Endothelial cell of umbilical vein (primary cell): Measurements from ENCODE around the gene ARHGAP30.

Source experiments
- EZH2 ChIP-seq: IDR thresholded peaks from 2 replicates; pipeline ENCODE4 v1.6.1; 2012; ENCODE audit warnings: borderline replicate concordance, low read depth, mild to moderate bottlenecking, moderate library complexity, low read length, inconsistent platforms; ENCODE audit not compliant: severe bottlenecking
- FOS ChIP-seq: IDR thresholded peaks from 2 replicates; pipeline ENCODE4 v1.6.1; 2011; ENCODE audit warnings: mild to moderate bottlenecking, low read length, moderate library complexity, borderline replicate concordance; ENCODE audit not compliant: insufficient read depth
- GATA2 ChIP-seq: IDR thresholded peaks from 2 replicates; pipeline ENCODE4 v1.7.0; 2011; ENCODE audit warnings: low read depth, mild to moderate bottlenecking, moderate library complexity, mixed read lengths, low read length; ENCODE audit not compliant: insufficient read length, insufficient read depth
- JUN ChIP-seq: IDR thresholded peaks from 2 replicates; pipeline ENCODE4 v1.6.1; 2011; ENCODE audit warnings: borderline replicate concordance, low read depth; ENCODE audit not compliant: insufficient read length, insufficient read depth
- POLR2A ChIP-seq: IDR thresholded peaks from 2 replicates; pipeline ENCODE4 v1.6.1; 2012; ENCODE audit warnings: low read depth, mild to moderate bottlenecking, control low read depth, low read length
- POLR2AphosphoS5 ChIP-seq: IDR thresholded peaks from 2 replicates; pipeline ENCODE4 v1.6.1; 2012; ENCODE audit warnings: low read depth, mild to moderate bottlenecking, control low read depth, low read length, moderate library complexity; ENCODE audit not compliant: insufficient read depth
- TF ChIP-seq, protein P1 (sequence below), 2 donors: IDR thresholded peaks; 1 replicate in 1 of 2; 2 replicates in 1 of 2; pipeline ENCODE4 v1.5.1; 2011; ENCODE audit warnings: low read length in 2 of 2, mild to moderate bottlenecking in 2 of 2, moderate library complexity in 2 of 2, control low read depth in 1 of 2, inconsistent platforms in 1 of 2, low read depth in 1 of 2; ENCODE audit not compliant: insufficient read depth in 1 of 2; ENCODE audit errors: extremely low read depth in 1 of 2
- TF ChIP-seq, protein P2 (sequence below): IDR thresholded peaks from 2 replicates; pipeline ENCODE4 v1.6.1; 2011; ENCODE audit not compliant: insufficient read depth, insufficient read length

GRCh38 chr1:161088587-161089110 is 19.0 kb upstream of the ARHGAP30 start:
- TF ChIP-seq JUN (no peak), POLR2A (no peak), EZH2 (no peak), POLR2AphosphoS5 (no peak), GATA2 (no peak), FOS (no peak)
- TF ChIP-seq, protein P1, sequence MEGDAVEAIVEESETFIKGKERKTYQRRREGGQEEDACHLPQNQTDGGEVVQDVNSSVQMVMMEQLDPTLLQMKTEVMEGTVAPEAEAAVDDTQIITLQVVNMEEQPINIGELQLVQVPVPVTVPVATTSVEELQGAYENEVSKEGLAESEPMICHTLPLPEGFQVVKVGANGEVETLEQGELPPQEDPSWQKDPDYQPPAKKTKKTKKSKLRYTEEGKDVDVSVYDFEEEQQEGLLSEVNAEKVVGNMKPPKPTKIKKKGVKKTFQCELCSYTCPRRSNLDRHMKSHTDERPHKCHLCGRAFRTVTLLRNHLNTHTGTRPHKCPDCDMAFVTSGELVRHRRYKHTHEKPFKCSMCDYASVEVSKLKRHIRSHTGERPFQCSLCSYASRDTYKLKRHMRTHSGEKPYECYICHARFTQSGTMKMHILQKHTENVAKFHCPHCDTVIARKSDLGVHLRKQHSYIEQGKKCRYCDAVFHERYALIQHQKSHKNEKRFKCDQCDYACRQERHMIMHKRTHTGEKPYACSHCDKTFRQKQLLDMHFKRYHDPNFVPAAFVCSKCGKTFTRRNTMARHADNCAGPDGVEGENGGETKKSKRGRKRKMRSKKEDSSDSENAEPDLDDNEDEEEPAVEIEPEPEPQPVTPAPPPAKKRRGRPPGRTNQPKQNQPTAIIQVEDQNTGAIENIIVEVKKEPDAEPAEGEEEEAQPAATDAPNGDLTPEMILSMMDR (IDR thresholded peaks at IDR 0.05; ENCODE audit: extremely low read depth in 1 of 2, insufficient read depth in 1 of 2, low read depth in 1 of 2, low read length in 2 of 2): no peak
- TF ChIP-seq, protein P2, sequence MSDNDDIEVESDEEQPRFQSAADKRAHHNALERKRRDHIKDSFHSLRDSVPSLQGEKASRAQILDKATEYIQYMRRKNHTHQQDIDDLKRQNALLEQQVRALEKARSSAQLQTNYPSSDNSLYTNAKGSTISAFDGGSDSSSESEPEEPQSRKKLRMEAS: no peak
